ENCODE results near the gene TFF3. TPM values are rescaled to one million over a fixed set of nuclear protein-coding genes. Genes with fewer than 3 reads are reported as not detected.

The TFF3 gene
- total RNA-seq, 2 donors from 2014 or later, result 2,373 to 4,154 TPM

- no peak for TF ChIP-seq CTCF (IDR thresholded peaks at IDR 0.05)
- DNase-seq, result no peak
- no peaks in the 10 kb centered on the region for H3K27me3 ChIP-seq
- H3K4me1 ChIP-seq, result no peaks in the 10 kb centered on the region
- no peaks in the 10 kb centered on the region for H3K9me3 ChIP-seq
- no peak overlapping the region for H3K9ac ChIP-seq (ENCODE audit: low read depth in 2 of 2, low read length in 2 of 2)
- no peak overlapping the region for H3K4me3 ChIP-seq
- intact Hi-C loops (cut with DNase I), result no loop called here
- no peaks in the 10 kb centered on the region for H3K36me3 ChIP-seq
- no peak overlapping the region for H3K27ac ChIP-seq
Measured at GRCh38 chr21:42281181-42281680, 34.0 kb downstream of the TFF3 start.

GRCh38 chr21:42280356-42281180 is 34.6 kb downstream of the TFF3 start:
- Histone ChIP-seq H3K36me3 (no peaks in the 10 kb centered on the region), H3K4me3 (no peak overlapping the region), H3K27ac (no peak overlapping the region), H3K9me3 (no peaks in the 10 kb centered on the region), H3K9ac (ENCODE audit: low read depth in 2 of 2, low read length in 2 of 2) (no peak overlapping the region), H3K4me1 (no peaks in the 10 kb centered on the region), H3K27me3 (no peaks in the 10 kb centered on the region)
- no peak for TF ChIP-seq CTCF (IDR thresholded peaks at IDR 0.05)
- intact Hi-C loops (cut with DNase I), result no loop called here
- DNase-seq, result no peak

GRCh38 chr21:42279888-42280287 is 35.3 kb downstream of the TFF3 start:
- no peak for TF ChIP-seq CTCF (IDR thresholded peaks at IDR 0.05)
- Histone ChIP-seq H3K4me3 (no peak overlapping the region), H3K27ac (no peak overlapping the region), H3K9me3 (no peaks in the 10 kb centered on the region), H3K27me3 (no peaks in the 10 kb centered on the region), H3K36me3 (no peaks in the 10 kb centered on the region), H3K4me1 (no peaks in the 10 kb centered on the region), H3K9ac (ENCODE audit: low read depth in 2 of 2, low read length in 2 of 2) (no peak overlapping the region)
- intact Hi-C loops (cut with DNase I), result no loop called here
- no peak for DNase-seq

- H3K27me3 ChIP-seq, result no peaks in the 10 kb centered on the region
- no peak for DNase-seq
- no peak overlapping the region for H3K27ac ChIP-seq
- no peak overlapping the region for H3K9ac ChIP-seq (ENCODE audit: low read depth in 2 of 2, low read length in 2 of 2)
- H3K4me3 ChIP-seq, result no peak overlapping the region
- no peak for TF ChIP-seq CTCF (IDR thresholded peaks at IDR 0.05)
- intact Hi-C loops (cut with DNase I), result no loop called here
- H3K36me3 ChIP-seq, result no peaks in the 10 kb centered on the region
- no peaks in the 10 kb centered on the region for H3K9me3 ChIP-seq
- no peaks in the 10 kb centered on the region for H3K4me1 ChIP-seq
Measured at GRCh38 chr21:42279341-42279871, 35.8 kb downstream of the TFF3 start.

- intact Hi-C loops (cut with DNase I), result no loop called here
- Histone ChIP-seq H3K4me1 (no peaks in the 10 kb centered on the region), H3K9ac (ENCODE audit: low read depth in 2 of 2, low read length in 2 of 2) (no peak overlapping the region), H3K27me3 (no peaks in the 10 kb centered on the region), H3K9me3 (no peaks in the 10 kb centered on the region), H3K27ac (no peak overlapping the region), H3K4me3 (no peak overlapping the region), H3K36me3 (no peaks in the 10 kb centered on the region)
- no peak for TF ChIP-seq CTCF (IDR thresholded peaks at IDR 0.05)
- no peak for DNase-seq
Measured at GRCh38 chr21:42278451-42279149, 36.6 kb downstream of the TFF3 start.
